Endothelial cell of umbilical vein (primary cell): ENCODE measurements around the gene CNKSR2.

Experiments used
- EZH2 ChIP-seq: IDR thresholded peaks from 2 replicates; pipeline ENCODE4 v1.6.1; 2012; ENCODE audit warnings: borderline replicate concordance, low read depth, mild to moderate bottlenecking, moderate library complexity, low read length, inconsistent platforms; ENCODE audit not compliant: severe bottlenecking
- FOS ChIP-seq: IDR thresholded peaks from 2 replicates; pipeline ENCODE4 v1.6.1; 2011; ENCODE audit warnings: mild to moderate bottlenecking, low read length, moderate library complexity, borderline replicate concordance; ENCODE audit not compliant: insufficient read depth
- JUN ChIP-seq: IDR thresholded peaks from 2 replicates; pipeline ENCODE4 v1.6.1; 2011; ENCODE audit warnings: borderline replicate concordance, low read depth; ENCODE audit not compliant: insufficient read length, insufficient read depth
- MYC ChIP-seq: IDR thresholded peaks from one replicate; pipeline ENCODE4 v1.6.1; 2011; ENCODE audit warnings: mild to moderate bottlenecking, low read depth, low read length
- POLR2A ChIP-seq: IDR thresholded peaks from 2 replicates; pipeline ENCODE4 v1.6.1; 2012; ENCODE audit warnings: low read depth, mild to moderate bottlenecking, control low read depth, low read length
- POLR2AphosphoS5 ChIP-seq: IDR thresholded peaks from 2 replicates; pipeline ENCODE4 v1.6.1; 2012; ENCODE audit warnings: low read depth, mild to moderate bottlenecking, control low read depth, low read length, moderate library complexity; ENCODE audit not compliant: insufficient read depth
- TF ChIP-seq, protein P1 (sequence below), 2 donors: IDR thresholded peaks; 1 replicate in 1 of 2; 2 replicates in 1 of 2; pipeline ENCODE4 v1.5.1; 2011; ENCODE audit warnings: low read length in 2 of 2, mild to moderate bottlenecking in 2 of 2, moderate library complexity in 2 of 2, control low read depth in 1 of 2, inconsistent platforms in 1 of 2, low read depth in 1 of 2; ENCODE audit not compliant: insufficient read depth in 1 of 2; ENCODE audit errors: extremely low read depth in 1 of 2

DNA sequence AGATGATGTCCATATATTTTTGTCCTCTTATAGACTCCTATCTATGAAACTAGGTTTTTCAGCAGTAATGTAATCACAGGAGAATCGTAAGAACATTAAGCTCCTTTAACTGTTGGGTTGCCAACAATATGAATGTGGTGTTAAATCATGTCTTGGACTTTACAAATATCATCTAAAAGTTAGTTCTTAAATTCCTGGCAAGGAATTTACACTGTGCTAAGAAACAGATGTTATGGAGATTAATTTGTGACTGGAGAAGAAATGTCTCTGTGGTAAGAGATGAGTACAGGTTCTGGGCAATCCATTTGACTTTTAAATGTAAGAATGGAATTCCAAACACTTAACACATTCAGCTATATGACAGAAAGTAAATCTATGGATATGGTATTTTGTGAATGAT lies 34.6 kb downstream of the CNKSR2 start:
- TF ChIP-seq, protein P1, sequence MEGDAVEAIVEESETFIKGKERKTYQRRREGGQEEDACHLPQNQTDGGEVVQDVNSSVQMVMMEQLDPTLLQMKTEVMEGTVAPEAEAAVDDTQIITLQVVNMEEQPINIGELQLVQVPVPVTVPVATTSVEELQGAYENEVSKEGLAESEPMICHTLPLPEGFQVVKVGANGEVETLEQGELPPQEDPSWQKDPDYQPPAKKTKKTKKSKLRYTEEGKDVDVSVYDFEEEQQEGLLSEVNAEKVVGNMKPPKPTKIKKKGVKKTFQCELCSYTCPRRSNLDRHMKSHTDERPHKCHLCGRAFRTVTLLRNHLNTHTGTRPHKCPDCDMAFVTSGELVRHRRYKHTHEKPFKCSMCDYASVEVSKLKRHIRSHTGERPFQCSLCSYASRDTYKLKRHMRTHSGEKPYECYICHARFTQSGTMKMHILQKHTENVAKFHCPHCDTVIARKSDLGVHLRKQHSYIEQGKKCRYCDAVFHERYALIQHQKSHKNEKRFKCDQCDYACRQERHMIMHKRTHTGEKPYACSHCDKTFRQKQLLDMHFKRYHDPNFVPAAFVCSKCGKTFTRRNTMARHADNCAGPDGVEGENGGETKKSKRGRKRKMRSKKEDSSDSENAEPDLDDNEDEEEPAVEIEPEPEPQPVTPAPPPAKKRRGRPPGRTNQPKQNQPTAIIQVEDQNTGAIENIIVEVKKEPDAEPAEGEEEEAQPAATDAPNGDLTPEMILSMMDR (IDR thresholded peaks at IDR 0.05; ENCODE audit: extremely low read depth in 1 of 2, insufficient read depth in 1 of 2, low read depth in 1 of 2, low read length in 2 of 2), result no peak
- TF ChIP-seq POLR2A (no peak), JUN (no peak), EZH2 (no peak), FOS (no peak), POLR2AphosphoS5 (no peak), MYC (no peak)
